NT2/D1 (cell line): ENCODE results near the gene PARPBP.

Experiments
- SUZ12 ChIP-seq: IDR thresholded peaks from 2 replicates; pipeline ENCODE4 v1.6.1; 2011; ENCODE audit not compliant: insufficient read length, insufficient read depth; ENCODE audit errors: extremely low read depth
- ZNF274 ChIP-seq: IDR thresholded peaks from 2 replicates; pipeline ENCODE4 v1.6.1; 2011; ENCODE audit warnings: mild to moderate bottlenecking, low read depth, low read length

DNA sequence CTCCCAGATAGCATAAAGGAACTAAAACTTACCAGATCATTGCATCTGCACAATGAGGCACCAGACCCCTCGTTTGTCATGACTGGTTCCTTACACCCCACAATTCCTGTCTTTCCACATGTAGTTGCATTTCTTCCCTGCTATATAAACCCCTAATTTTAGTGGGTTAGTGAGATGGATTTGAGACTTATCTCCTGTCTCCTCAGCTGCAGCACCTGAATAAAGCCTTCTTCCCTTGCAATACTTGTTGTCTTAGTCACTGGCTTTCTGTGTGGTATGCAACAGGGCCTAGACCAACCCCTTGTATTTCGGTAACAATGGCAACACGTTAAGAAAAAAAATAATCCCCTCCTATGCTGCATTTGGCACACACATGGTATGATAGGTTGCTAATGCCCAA, 13.1 kb upstream of the PARPBP start:
- no peak for TF ChIP-seq SUZ12
- no peak for TF ChIP-seq ZNF274
